Heart left ventricle (tissue), 16 donors: Measurements from ENCODE around the gene SIKE1. TPM values are rescaled to one million over a fixed set of nuclear protein-coding genes. Genes with fewer than 3 reads are reported as not detected.
A peak's percentile ranks its signal among the peaks of the same experiment; 100 is the strongest.
"Not testable (repeated sequence)": the region's sequence is repeated elsewhere in the genome, so short reads cannot be mapped to it uniquely, and the experiment has no call there.

Experiments
- ATAC-seq, 4 donors: fragments of 200-7000 bp; cut with Tn5 transposase; one replicate each; pipeline ENCODE4 v1.9.1; 2020 to 2022; ENCODE audit warnings: moderate library complexity in 4 of 4, mild to moderate bottlenecking in 3 of 4, moderate number of reproducible peaks in 1 of 4
- DNase-seq, 5 donors: peaks; one replicate each; pipeline ENCODE4 v3.0.0-alpha.2; 2020
- H3K27ac ChIP-seq, 12 donors: fragments of 200-600 bp; sonication (generic) in 4 of 12; one replicate each; pipeline versions ENCODE4 v1.5.0 to v1.8.0; 2016 to 2022; ENCODE audit warnings: mild to moderate bottlenecking in 2 of 12
- H3K27me3 ChIP-seq, 9 donors: fragments of 200-600 bp; sonication (generic) in 2 of 9; one replicate each; pipeline versions ENCODE4 v1.5.1 to v1.8.0; 2016 to 2022; ENCODE audit warnings: mild to moderate bottlenecking in 3 of 9
- H3K36me3 ChIP-seq, 9 donors: fragments of 200-600 bp; sonication (generic) in 2 of 9; one replicate each; pipeline versions ENCODE4 v1.5.0 to v1.8.0; 2018 to 2022; ENCODE audit warnings: mild to moderate bottlenecking in 2 of 9
- H3K4me1 ChIP-seq, 12 donors: fragments of 200-600 bp; sonication (generic) in 4 of 12; one replicate each; pipeline versions ENCODE4 v1.5.0 to v1.8.0; 2016 to 2022; ENCODE audit warnings: mild to moderate bottlenecking in 3 of 12
- H3K4me3 ChIP-seq, 12 donors: fragments of 200-600 bp; sonication (generic) in 4 of 12; one replicate each; pipeline versions ENCODE4 v1.5.0 to v1.8.0; 2017 to 2022; ENCODE audit warnings: mild to moderate bottlenecking in 9 of 12, moderate library complexity in 4 of 12
- H3K9me3 ChIP-seq, 12 donors: fragments of 200-600 bp; sonication (generic) in 4 of 12; one replicate each; pipeline versions ENCODE4 v1.5.0 to v1.8.0; 2016 to 2022; ENCODE audit warnings: mild to moderate bottlenecking in 1 of 12
- CTCF ChIP-seq, 12 donors: fragments of 200-600 bp; sonication (generic) in 4 of 12; IDR thresholded peaks; one replicate each; pipeline versions ENCODE4 v1.5.0 to v1.8.0; 2018 to 2022; ENCODE audit warnings: antibody characterized with exemption in 12 of 12, mild to moderate bottlenecking in 5 of 12
- POLR2A ChIP-seq, 2 donors: fragments of 450-650 bp; IDR thresholded peaks; one replicate each; pipeline ENCODE4 v1.6.1; 2017; ENCODE audit warnings: antibody characterized with exemption in 2 of 2, mild to moderate bottlenecking in 2 of 2, moderate library complexity in 2 of 2
- WGBS, 4 donors: extraction: QIAGEN DNeasy Blood & Tissue Kit in 2 of 4; methylation state at CpG; one replicate each; pipeline versions ENCODE4 v1.1.5 to v1.1.7; 2013 to 2018; 5-methylcytosine and 5-hydroxymethylcytosine counted together
- intact Hi-C, 10 donors: fragments of 100-400 bp; cut with DNase I; formaldehyde crosslinking; loops; one replicate each; pipeline versions ENCODE4 v1.11.1 to v1.14.2; 2022
- polyA plus RNA-seq, 2 donors: library from polyadenylated mRNA; stranded (reverse); fragments of 200-250 nt; gene quantifications; one replicate each; pipeline ENCODE4 v1.2.3, GENCODE V29; 2013
- total RNA-seq, 9 donors: library from RNA; depleted of rRNA in 2 of 9; stranded (reverse); fragments of >200 nt in 2 of 9; fragmentation: NEBNext Ultra II Directional in 3 of 9; extraction: Animal tissue kit (Norgen Biotek cat#: 25700) in 3 of 9; gene quantifications; one replicate each; pipeline versions ENCODE4 v1.1.0 to v1.2.4, GENCODE V29; 2016 to 2023
- donor health status: ischemic (EF 13 %, LVEDD 7.1; RV severe dilation, severe dysfunction).
- donor health status: healthy with polysubstance abuse.
- donor health status: DM: no; HTN: yes; CAD: no.
- donor health status: DM: no; HTN: no; CAD: no.
- donor health status: ischemic (EF 25% LVEDD 6.9; RV normal size, moderate dysfunction).
- donor health status: ischemic (EF 25% LVEDD 5.7; RV mildly dilated, moderate dysfunction).
- donor health status: healthy.
- donor health status: DM: yes; HTN: yes; CAD: no.
- donor health status: ischemic (EF 35%, LVEDD 5.7; RV mildly dilated, moderate dysfunction).
- donor health status: nonischemic (EF 11% LVEDD 7.7; RV severe dilation, severe dysfunction).
- donor health status: DM: yes; HTN: yes; CAD: no.
- donor health status: PGD.
- donor health status: ischemic (EF 29% LVEDD 5.4; RV normal size, mild dysfunction).
- donor health status: nonischemic (EF 23%, LVEDD 6.1; RV moderate dilation, normal function).

The SIKE1 gene
- total and polyA plus RNA-seq, 11 donors = 20.4 to 41.7 (median 29.0) TPM

- DNase-seq (no peak), ATAC-seq (no peak)
- Histone ChIP-seq H3K4me3 (peak overlapping the region in 10 of 12 donors; percentile 81 to 99 (median 91)), H3K9me3 (no peaks in the 10 kb centered on the region), H3K27me3 (no peaks in the 10 kb centered on the region), H3K36me3 (peaks cover 0 to 6% (median 0%) of the 10 kb centered on the region in 9 donors), H3K4me1 (peaks cover 28 to 75% (median 65%) of the 10 kb centered on the region in 12 donors), H3K27ac (peak overlapping the region in 10 of 12 donors; percentile 12 to 100 (median 99))
- TF ChIP-seq POLR2A (IDR thresholded peaks at IDR 0.05) (no peak), CTCF (IDR thresholded peaks at IDR 0.05) (no peak)
- WGBS, 4 donors = 39 to 52% (median 41%) methylated on average over 7 of the region's 7 CpGs
- intact Hi-C loops = loop anchor here in 5 of 10 donors (5.0 to 10.0 kb wide), 3 partner anchors 38 to 243 kb away; partner anchors contain the start of genes BCAS2 (in 3 of the 5), NRAS (in 2 of the 5) and TRIM33 (in 1 of the 5)
These were observed 25.2 kb downstream of the SIKE1 start for GRCh38 chr1:114755006-114755931.

- Histone ChIP-seq H3K36me3 (peaks cover 0 to 20% (median 13%) of the 10 kb centered on the region in 9 donors), H3K4me1 (peaks cover 31 to 91% (median 80%) of the 10 kb centered on the region in 12 donors)
- intact Hi-C loops = loop anchor here in 3 of 10 donors (5.0 to 10.0 kb wide), 2 partner anchors 36 to 169 kb away; partner anchors contain the start of genes BCAS2 (in 3 of the 3) and NRAS (in 1 of the 3)
- DNase-seq, ATAC-seq, H3K27ac ChIP-seq, H3K9me3 ChIP-seq, H3K4me3 ChIP-seq, H3K27me3 ChIP-seq: not testable (repeated sequence)
- 75 to 87% (median 84%) methylated on average over 6 of the region's 6 CpGs for WGBS, 4 donors
These were observed 26.8 kb downstream of the SIKE1 start for GRCh38 chr1:114753702-114754101.

- H3K4me1 ChIP-seq = peaks cover 31 to 91% (median 85%) of the 10 kb centered on the region in 12 donors
- ATAC-seq = no peak
- 48 to 53% (median 51%) methylated on average over 4 of the region's 4 CpGs for WGBS, 4 donors
These were observed 27.3 kb downstream of the SIKE1 start for GRCh38 chr1:114753143-114753542.

GRCh38 chr1:114750780-114751179 is 29.7 kb downstream of the SIKE1 start:
- no peak overlapping the region for H3K4me3 ChIP-seq
- intact Hi-C loops = loop anchor here in 4 of 10 donors (2.0 to 10.0 kb wide), 3 partner anchors 33 to 166 kb away; partner anchors contain the start of genes BCAS2 (in 3 of the 4) and NRAS (in 2 of the 4)
- peaks cover 0 to 49% (median 39%) of the 10 kb centered on the region in 9 donors for H3K36me3 ChIP-seq
- 32 to 49% (median 48%) methylated on average over 5 of the region's 5 CpGs for WGBS, 4 donors
- TF ChIP-seq CTCF (IDR thresholded peaks at IDR 0.05) (no peak), POLR2A (IDR thresholded peaks at IDR 0.05) (no peak)
- peak in 2 of 4 donors; percentile 4 to 23 for ATAC-seq
- H3K27ac ChIP-seq = peak overlapping the region in 6 of 12 donors; percentile 19 to 52 (median 32)
- H3K4me1 ChIP-seq = peaks cover 28 to 100% (median 93%) of the 10 kb centered on the region in 12 donors
- H3K9me3 ChIP-seq = no peaks in the 10 kb centered on the region
- no peaks in the 10 kb centered on the region for H3K27me3 ChIP-seq
- DNase-seq = no peak

More at GRCh38 chr1:114753143-114753542, 27.3 kb downstream of the SIKE1 start:
- intact Hi-C loops = loop anchor here in 3 of 10 donors (5.0 to 10.0 kb wide), 2 partner anchors 36 to 168 kb away; partner anchors contain the start of genes BCAS2 (in 3 of the 3) and NRAS (in 1 of the 3)
- Histone ChIP-seq H3K27me3 (no peaks in the 10 kb centered on the region), H3K9me3 (no peaks in the 10 kb centered on the region), H3K27ac (no peak overlapping the region), H3K36me3 (peaks cover 0 to 26% (median 19%) of the 10 kb centered on the region in 9 donors), H3K4me3 (no peak overlapping the region)
- DNase-seq = no peak
- TF ChIP-seq CTCF (IDR thresholded peaks at IDR 0.05) (no peak), POLR2A (IDR thresholded peaks at IDR 0.05) (no peak)
